Parathyroid adenoma (tissue), 2 donors: Measurements from ENCODE around the gene HTD2.
"Not testable (repeated sequence)": the region's sequence is repeated elsewhere in the genome, so short reads cannot be mapped to it uniquely, and the experiment has no call there.

ENCODE experiments used
- H2AFZ ChIP-seq: fragments of 300-600 bp; sonication (generic); one replicate; pipeline ENCODE4 v1.7.0; 2017; ENCODE audit warnings: antibody characterized with exemption, mild to moderate bottlenecking
- H3K27ac ChIP-seq: fragments of 300-600 bp; sonication (generic); one replicate; pipeline ENCODE4 v1.7.0; 2017
- H3K27me3 ChIP-seq: fragments of 300-600 bp; sonication (generic); one replicate; pipeline ENCODE4 v1.7.0; 2017; ENCODE audit warnings: low read length; ENCODE audit not compliant: control insufficient read depth, insufficient read depth
- H3K36me3 ChIP-seq: fragments of 300-600 bp; sonication (generic); one replicate; pipeline ENCODE4 v1.7.0; 2017; ENCODE audit warnings: low read length; ENCODE audit not compliant: control insufficient read depth, insufficient read depth
- H3K4me1 ChIP-seq: fragments of 300-600 bp; sonication (generic); one replicate; pipeline ENCODE4 v1.7.0; 2017; ENCODE audit warnings: control low read depth
- H3K4me2 ChIP-seq: fragments of 300-600 bp; sonication (generic); one replicate; pipeline ENCODE4 v1.7.0; 2017; ENCODE audit warnings: low read length
- H3K4me3 ChIP-seq: fragments of 300-600 bp; sonication (generic); one replicate; pipeline ENCODE4 v1.7.0; 2017; ENCODE audit warnings: low read depth, low read length
- H3K79me2 ChIP-seq: fragments of 300-600 bp; sonication (generic); one replicate; pipeline ENCODE4 v1.7.0; 2017; ENCODE audit warnings: control low read depth
- H3K9ac ChIP-seq: fragments of 300-600 bp; sonication (generic); one replicate; pipeline ENCODE4 v1.7.0; 2017; ENCODE audit warnings: mild to moderate bottlenecking
- H3K9me3 ChIP-seq: fragments of 300-600 bp; sonication (generic); one replicate; pipeline ENCODE4 v1.7.0; 2017; ENCODE audit warnings: low read length; ENCODE audit not compliant: control insufficient read depth
- CTCF ChIP-seq: fragments of 300-600 bp; sonication (generic); IDR thresholded peaks from one replicate; pipeline ENCODE4 v1.7.0; 2017; ENCODE audit warnings: antibody characterized with exemption, mild to moderate bottlenecking
- donor health status: primary hyperparathyroidism.

Gene HTD2

DNA sequence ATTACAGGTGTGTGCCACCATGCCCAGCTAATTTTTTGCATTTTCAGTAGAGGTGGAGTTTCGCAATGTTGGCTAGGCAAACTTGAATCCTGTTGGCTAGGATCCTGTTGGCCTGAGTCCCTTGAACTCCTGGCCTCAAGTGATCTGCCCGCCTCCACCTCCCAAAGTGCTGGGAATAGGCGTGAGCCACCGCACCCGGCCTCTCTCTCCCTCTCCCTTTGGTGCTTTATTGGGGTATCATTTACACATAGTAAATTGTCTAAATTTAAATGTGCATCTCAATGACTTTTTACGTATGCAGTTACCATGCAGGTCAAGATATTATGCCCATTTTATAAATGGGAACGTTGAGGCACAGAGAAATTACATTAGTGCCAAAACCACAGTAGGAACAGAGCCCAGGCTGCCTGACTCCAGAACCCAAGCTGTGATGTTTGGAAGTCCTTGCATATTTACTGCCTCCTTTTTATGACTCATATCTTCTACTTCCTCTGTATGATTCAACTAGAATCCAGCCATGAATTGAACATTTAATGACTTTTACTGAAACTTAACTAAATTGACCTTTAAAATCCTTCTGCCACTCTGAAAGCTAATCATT, 34.3 kb upstream of the HTD2 start:
- Histone ChIP-seq H3K4me2 (no peak overlapping the region), H3K27me3 (no peaks in the 10 kb centered on the region), H3K4me1 (no peaks in the 10 kb centered on the region), H3K9me3 (no peaks in the 10 kb centered on the region), H3K27ac (no peak overlapping the region), H3K36me3 (no peaks in the 10 kb centered on the region), H3K4me3 (no peak overlapping the region), H2AFZ (no peak overlapping the region), H3K79me2 (no peaks in the 10 kb centered on the region), H3K9ac (no peak overlapping the region)
- no peak for TF ChIP-seq CTCF

- Histone ChIP-seq H2AFZ (no peak overlapping the region), H3K4me3 (no peak overlapping the region), H3K4me1 (no peaks in the 10 kb centered on the region), H3K9me3 (no peaks in the 10 kb centered on the region), H3K27ac (no peak overlapping the region), H3K79me2 (no peaks in the 10 kb centered on the region), H3K9ac (no peak overlapping the region), H3K36me3 (no peaks in the 10 kb centered on the region), H3K27me3 (no peaks in the 10 kb centered on the region), H3K4me2 (no peak overlapping the region)
- no peak for TF ChIP-seq CTCF
Measured at GRCh38 chr3:58272891-58273290, 33.4 kb upstream of the HTD2 start.

DNA sequence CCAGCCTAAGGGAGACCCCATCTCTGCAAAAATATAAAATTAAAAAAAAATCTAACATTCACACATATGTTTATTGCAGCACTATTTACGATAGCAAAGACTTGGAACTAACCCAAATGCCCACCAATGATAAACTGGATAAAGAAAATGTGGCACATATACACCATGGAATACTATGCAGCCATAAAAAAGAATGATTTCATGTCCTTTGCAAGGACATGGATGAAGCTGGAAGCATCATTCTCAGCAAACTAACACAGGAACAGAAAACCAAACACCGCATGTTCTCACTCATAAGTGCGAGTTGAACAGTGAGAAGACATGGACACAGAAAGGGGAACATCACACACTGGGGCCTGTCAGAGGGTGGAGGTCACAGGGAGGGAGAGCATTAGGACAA, 33.0 kb upstream of the HTD2 start:
- not testable (repeated sequence) for H3K9me3 ChIP-seq, H3K4me3 ChIP-seq, H3K79me2 ChIP-seq, H3K4me2 ChIP-seq, H3K27ac ChIP-seq, H3K4me1 ChIP-seq, H2AFZ ChIP-seq, H3K9ac ChIP-seq, H3K27me3 ChIP-seq, H3K36me3 ChIP-seq

GRCh38 chr3:58274027-58274614, 32.2 kb upstream of the HTD2 start:
- no peaks in the 10 kb centered on the region for H3K27me3 ChIP-seq
- no peak overlapping the region for H3K4me3 ChIP-seq
- H3K27ac ChIP-seq, result no peak overlapping the region
- no peak for TF ChIP-seq CTCF
- H2AFZ ChIP-seq, result no peak overlapping the region
- no peaks in the 10 kb centered on the region for H3K4me1 ChIP-seq
- H3K79me2 ChIP-seq, result no peaks in the 10 kb centered on the region
- no peaks in the 10 kb centered on the region for H3K9me3 ChIP-seq
- no peak overlapping the region for H3K9ac ChIP-seq
- H3K36me3 ChIP-seq, result no peaks in the 10 kb centered on the region
- H3K4me2 ChIP-seq, result no peak overlapping the region

DNA sequence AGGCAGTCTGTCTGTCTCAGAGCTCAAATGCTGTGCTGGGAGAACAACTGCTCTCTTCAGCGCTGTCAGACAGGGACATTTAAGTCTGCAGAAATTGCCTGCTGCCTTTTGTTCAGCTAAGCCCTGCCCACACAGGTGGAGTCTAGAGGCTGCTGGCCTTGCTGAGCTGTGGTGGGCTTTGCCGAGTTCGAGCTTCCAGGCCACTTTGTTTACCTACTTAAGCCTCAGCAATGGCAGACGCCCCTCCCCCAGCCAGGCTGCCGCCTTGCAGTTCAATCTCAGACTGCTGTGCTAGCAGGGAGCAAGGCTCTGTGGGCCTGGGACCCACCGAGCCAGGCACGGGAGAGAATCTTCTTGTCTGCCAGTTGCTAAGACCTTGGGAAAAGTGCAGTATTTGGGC, 25.3 kb upstream of the HTD2 start:
- H3K9ac ChIP-seq, result no peak overlapping the region
- no peak overlapping the region for H3K27ac ChIP-seq
- H3K4me2 ChIP-seq, result no peak overlapping the region
- no peaks in the 10 kb centered on the region for H3K36me3 ChIP-seq
- H3K9me3 ChIP-seq, result no peaks in the 10 kb centered on the region
- no peaks in the 10 kb centered on the region for H3K4me1 ChIP-seq
- H3K27me3 ChIP-seq, result no peaks in the 10 kb centered on the region
- H3K4me3 ChIP-seq, result no peak overlapping the region
- H3K79me2 ChIP-seq, result no peaks in the 10 kb centered on the region
- no peak overlapping the region for H2AFZ ChIP-seq
- no peak for TF ChIP-seq CTCF
